PC-9 (cell line): ENCODE results near the gene KRTDAP. TPM values are rescaled to one million over a fixed set of nuclear protein-coding genes. Genes with fewer than 3 reads are reported as not detected.

Experiments used
- BruUV-seq: library from RNA; stranded (reverse); fragments of 400-500 nt; replicated peaks from 2 replicates; lab custom pipeline; 2021; lab: Mats Ljungman, UMichigan
- CTCF ChIA-PET: fragments of 300-600 bp; sonication (Branson Sonifier 250); formaldehyde crosslinking; loops from one replicate; lab custom pipeline; 2022; ENCODE audit warnings: antibody characterized with exemption; lab: Charles Lee
- POLR2A ChIA-PET: fragments of 300-600 bp; sonication (Branson Sonifier 250); formaldehyde crosslinking; loops from one replicate; lab custom pipeline; 2022; ENCODE audit warnings: antibody characterized with exemption; ENCODE audit not compliant: unreplicated experiment; lab: Charles Lee
- DNase-seq, 2 experiments: peaks; one replicate each; pipeline versions ENCODE4 v3.0.0 to v3.0.0-alpha.2; 2015 to 2022; ENCODE audit warnings: mixed read lengths in 1 of 2
- H2AFZ ChIP-seq: fragments of 200-600 bp; sonication (generic); 2 replicates; pipeline ENCODE4 v1.8.1; 2017; ENCODE audit warnings: antibody characterized with exemption
- H3F3A ChIP-seq: fragments of 200-600 bp; sonication (generic); 2 replicates; pipeline ENCODE4 v1.8.1; 2017; ENCODE audit warnings: antibody characterized with exemption, mild to moderate bottlenecking, low read depth; ENCODE audit not compliant: insufficient read depth
- H3K27ac ChIP-seq: fragments of 200-600 bp; sonication (generic); 2 replicates; pipeline ENCODE4 v1.6.1; 2016; ENCODE audit warnings: mixed run types
- H3K27me3 ChIP-seq: fragments of 200-600 bp; sonication (generic); 2 replicates; pipeline ENCODE4 v1.6.1; 2016; ENCODE audit warnings: low read depth, mixed run types; ENCODE audit not compliant: insufficient read depth
- H3K36me3 ChIP-seq: fragments of 200-600 bp; sonication (generic); 2 replicates; pipeline ENCODE4 v1.6.1; 2016; ENCODE audit warnings: low read depth, mixed run types
- H3K4me1 ChIP-seq: fragments of 200-600 bp; sonication (generic); replicated peaks from 2 replicates; pipeline ENCODE4 v1.6.1; 2016; ENCODE audit warnings: mixed run types; ENCODE audit not compliant: insufficient read depth
- H3K4me2 ChIP-seq: fragments of 200-600 bp; sonication (generic); 2 replicates; pipeline ENCODE4 v1.6.1; 2017; ENCODE audit warnings: mixed run types
- H3K4me3 ChIP-seq: fragments of 200-600 bp; sonication (generic); 2 replicates; pipeline ENCODE4 v1.6.1; 2016; ENCODE audit warnings: mixed run types
- H3K79me2 ChIP-seq: fragments of 200-600 bp; sonication (generic); 2 replicates; pipeline ENCODE4 v1.6.1; 2017; ENCODE audit warnings: low read depth, mixed run types
- H3K9me2 ChIP-seq: fragments of 200-600 bp; sonication (generic); 2 replicates; pipeline ENCODE4 v1.8.1; 2017; ENCODE audit warnings: mild to moderate bottlenecking; ENCODE audit not compliant: insufficient read depth
- H3K9me3 ChIP-seq: fragments of 200-600 bp; sonication (generic); 2 replicates; pipeline ENCODE4 v1.8.1; 2016; ENCODE audit warnings: low read depth; ENCODE audit not compliant: insufficient read depth
- H4K20me1 ChIP-seq: fragments of 200-600 bp; sonication (generic); 2 replicates; pipeline ENCODE4 v1.8.1; 2017; ENCODE audit not compliant: insufficient read depth
- EZH2 ChIP-seq: fragments of 200-600 bp; sonication (generic); IDR thresholded peaks from 2 replicates; pipeline ENCODE4 v1.8.0; 2017; ENCODE audit warnings: antibody characterized with exemption, low read depth
- intact Hi-C: fragments of 100-400 bp; cut with micrococcal nuclease; formaldehyde crosslinking; loops from one replicate; pipeline ENCODE4 v1.10.0; 2022; ENCODE audit not compliant: unreplicated experiment
- total RNA-seq: library from RNA; stranded (reverse); gene quantifications from 2 replicates; pipeline ENCODE4 v1.2.3, GENCODE V29; 2021
- TF ChIP-seq, protein P1 (sequence below): fragments of 200-600 bp; sonication (generic); conservative IDR thresholded peaks from 2 replicates; pipeline ENCODE4 v1.6.1; 2017; ENCODE audit warnings: mixed run types, antibody characterized with exemption, mild to moderate bottlenecking, moderate library complexity

Gene KRTDAP
- total RNA-seq, 1 experiment from 2014 or later: not detected

DNA sequence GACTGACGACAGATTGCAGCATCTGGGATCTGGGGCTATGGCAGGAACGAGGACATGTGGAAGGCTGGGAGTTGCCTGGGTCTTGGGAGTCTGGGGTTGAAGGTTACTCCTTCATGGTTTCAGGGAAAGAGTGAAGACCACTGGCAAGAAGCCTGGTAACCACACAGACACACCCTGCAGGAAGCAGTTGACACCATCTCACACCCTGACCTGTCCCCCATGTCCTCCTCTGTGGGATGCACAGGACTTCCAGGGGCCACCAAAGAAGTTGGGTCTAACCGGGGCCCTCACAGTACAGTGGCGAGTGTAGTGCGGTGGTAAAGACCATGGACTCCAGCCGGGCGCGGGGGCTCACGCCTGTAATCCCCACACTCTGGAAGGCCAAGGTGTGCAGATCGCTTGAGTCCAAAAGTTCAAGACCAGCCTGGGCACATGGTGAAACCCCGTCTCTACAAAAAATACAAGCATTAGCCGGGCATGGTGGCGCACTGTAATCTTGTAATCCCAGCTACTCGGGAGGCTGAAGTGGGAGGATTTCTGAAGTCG is 52.8 kb downstream of the KRTDAP start:
- TF ChIP-seq, protein P1, sequence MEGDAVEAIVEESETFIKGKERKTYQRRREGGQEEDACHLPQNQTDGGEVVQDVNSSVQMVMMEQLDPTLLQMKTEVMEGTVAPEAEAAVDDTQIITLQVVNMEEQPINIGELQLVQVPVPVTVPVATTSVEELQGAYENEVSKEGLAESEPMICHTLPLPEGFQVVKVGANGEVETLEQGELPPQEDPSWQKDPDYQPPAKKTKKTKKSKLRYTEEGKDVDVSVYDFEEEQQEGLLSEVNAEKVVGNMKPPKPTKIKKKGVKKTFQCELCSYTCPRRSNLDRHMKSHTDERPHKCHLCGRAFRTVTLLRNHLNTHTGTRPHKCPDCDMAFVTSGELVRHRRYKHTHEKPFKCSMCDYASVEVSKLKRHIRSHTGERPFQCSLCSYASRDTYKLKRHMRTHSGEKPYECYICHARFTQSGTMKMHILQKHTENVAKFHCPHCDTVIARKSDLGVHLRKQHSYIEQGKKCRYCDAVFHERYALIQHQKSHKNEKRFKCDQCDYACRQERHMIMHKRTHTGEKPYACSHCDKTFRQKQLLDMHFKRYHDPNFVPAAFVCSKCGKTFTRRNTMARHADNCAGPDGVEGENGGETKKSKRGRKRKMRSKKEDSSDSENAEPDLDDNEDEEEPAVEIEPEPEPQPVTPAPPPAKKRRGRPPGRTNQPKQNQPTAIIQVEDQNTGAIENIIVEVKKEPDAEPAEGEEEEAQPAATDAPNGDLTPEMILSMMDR: no peak
- TF ChIP-seq EZH2: no peak
- Histone ChIP-seq H2AFZ (no peak overlapping the region), H3K27ac (no peak overlapping the region), H3K4me2 (peak overlapping the region; percentile 50), H3K27me3 (no peaks in the 10 kb centered on the region; the same call in 1 of the 2 replicates), H3K9me2 (no peaks in the 10 kb centered on the region), H3K36me3 (no peaks in the 10 kb centered on the region), H3K9me3 (no peaks in the 10 kb centered on the region), H3K4me1 (peaks cover 17% of the 10 kb centered on the region), H3K4me3 (no peak overlapping the region), H3K79me2 (no peaks in the 10 kb centered on the region), H3F3A (peaks cover 6% of the 10 kb centered on the region; the same call in 1 of the 2 replicates), H4K20me1 (no peaks in the 10 kb centered on the region)
- ChIA-PET CTCF (interaction anchor here (0.6 kb wide), 1 partner anchor 12 kb away, joined by 3 read pairs; no protein-coding TSS in a partner anchor), POLR2A (no interaction called here)
- BruUV-seq: no TSS peak
- intact Hi-C loops: no loop called here
- DNase-seq: no peak

Other genes starting within 250 kb of the KRTDAP start
- 131 and 145 TPM in 2 replicates for gene LSR, start 241.5 kb downstream of the KRTDAP start, total RNA-seq
- 92.1 and 98.2 TPM in 2 replicates for gene USF2, start 221.5 kb downstream of the KRTDAP start, total RNA-seq
- 0.52 TPM in 1 of 2 replicates, not detected in the other for gene HAMP, start 207.9 kb downstream of the KRTDAP start, total RNA-seq
- gene MAG, start 198.3 kb downstream of the KRTDAP start, total RNA-seq: 13.4 and 15.3 TPM in 2 replicates
- 28.1 and 29.8 TPM in 2 replicates for gene CD22, start 161.3 kb downstream of the KRTDAP start, total RNA-seq
- gene FFAR1, start 142.6 kb downstream of the KRTDAP start, total RNA-seq: 0.23 and 0.44 TPM in 2 replicates
- gene FFAR3, start 132.0 kb downstream of the KRTDAP start, total RNA-seq: not detected in 2 replicates
- gene GPR42, start 119.4 kb downstream of the KRTDAP start, total RNA-seq: not detected in 2 replicates
- not detected in 2 replicates for gene FFAR2, start 42.2 kb downstream of the KRTDAP start, total RNA-seq
- gene DMKN, start 23.2 kb upstream of the KRTDAP start, total RNA-seq: 135 and 144 TPM in 2 replicates
- gene SBSN, start 37.8 kb upstream of the KRTDAP start, total RNA-seq: 0.76 and 0.88 TPM in 2 replicates
- not detected in 2 replicates for gene GAPDHS, start 43.0 kb upstream of the KRTDAP start, total RNA-seq
- 82.6 and 95.9 TPM in 2 replicates for gene TMEM147, start 55.2 kb upstream of the KRTDAP start, total RNA-seq
- not detected in 2 replicates for gene ATP4A, start 73.2 kb upstream of the KRTDAP start, total RNA-seq
- not detected in 2 replicates for gene PMIS2, start 95.7 kb upstream of the KRTDAP start, total RNA-seq
- gene HAUS5, start 122.3 kb upstream of the KRTDAP start, total RNA-seq: 21.7 and 23.5 TPM in 2 replicates
- 110 and 153 TPM in 2 replicates for gene RBM42, start 138.6 kb upstream of the KRTDAP start, total RNA-seq
- gene ETV2, start 151.3 kb upstream of the KRTDAP start, total RNA-seq: 1.8 and 2.1 TPM in 2 replicates
- gene COX6B1, start 157.9 kb upstream of the KRTDAP start, total RNA-seq: 441 and 489 TPM in 2 replicates
- 0.65 and 1.6 TPM in 2 replicates for gene UPK1A, start 176.1 kb upstream of the KRTDAP start, total RNA-seq
- gene ZBTB32, start 214.1 kb upstream of the KRTDAP start, total RNA-seq: not detected in 2 replicates
- gene KMT2B, start 227.5 kb upstream of the KRTDAP start, total RNA-seq: 32.2 and 44.2 TPM in 2 replicates